Endothelial cell of hepatic sinusoid (primary cell): ENCODE data around the gene IQGAP2.
"Not testable (repeated sequence)": the region's sequence is repeated elsewhere in the genome, so short reads cannot be mapped to it uniquely, and the experiment has no call there.

ENCODE experiments used
- in situ Hi-C: cut with HindIII; loops from 2 replicates; pipeline ENCODE4 v1.10.0; 2017; ENCODE audit warnings: low sequenced_read_pairs

IQGAP2 gene

DNA sequence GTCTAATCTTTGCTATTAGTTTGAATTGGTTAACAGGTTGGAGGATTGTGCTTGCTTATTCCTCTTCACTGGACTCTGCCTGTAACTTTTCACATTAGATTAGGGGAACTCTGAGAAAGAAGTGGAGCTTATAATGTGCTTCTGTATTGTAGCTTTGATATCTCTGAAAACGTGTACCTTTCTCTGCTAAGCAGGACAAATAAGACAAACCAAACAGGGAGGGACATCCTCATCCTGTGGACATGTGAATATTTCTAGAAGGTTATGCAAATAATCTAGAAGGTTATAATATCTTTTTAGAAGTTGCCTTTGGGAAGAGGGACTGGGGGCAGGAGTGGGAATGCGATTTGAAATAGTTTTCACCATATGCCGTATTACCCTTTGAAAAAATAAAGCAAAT, 11.7 kb downstream of the IQGAP2 start:
- in situ Hi-C loops, result no loop called here

DNA sequence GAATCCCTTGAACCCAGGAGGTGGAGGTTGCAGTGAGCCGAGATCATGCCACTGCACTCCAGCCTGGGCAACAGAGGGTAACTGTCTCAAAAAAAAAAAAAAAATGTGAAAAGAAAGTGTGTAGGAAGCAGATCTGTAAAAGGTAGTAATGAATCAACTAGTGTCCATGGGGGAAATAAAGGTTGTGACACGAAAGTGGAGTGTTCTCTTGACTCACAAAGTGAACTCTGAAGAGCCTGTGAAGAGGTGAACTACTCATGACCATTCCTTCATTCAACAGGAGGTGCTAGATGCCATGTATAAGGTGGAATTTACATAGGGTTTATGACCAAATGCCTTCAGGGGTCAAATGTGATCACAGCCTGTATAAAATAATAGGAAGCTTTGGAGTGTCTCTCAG, 12.8 kb downstream of the IQGAP2 start:
- in situ Hi-C loops, result no loop called here

DNA sequence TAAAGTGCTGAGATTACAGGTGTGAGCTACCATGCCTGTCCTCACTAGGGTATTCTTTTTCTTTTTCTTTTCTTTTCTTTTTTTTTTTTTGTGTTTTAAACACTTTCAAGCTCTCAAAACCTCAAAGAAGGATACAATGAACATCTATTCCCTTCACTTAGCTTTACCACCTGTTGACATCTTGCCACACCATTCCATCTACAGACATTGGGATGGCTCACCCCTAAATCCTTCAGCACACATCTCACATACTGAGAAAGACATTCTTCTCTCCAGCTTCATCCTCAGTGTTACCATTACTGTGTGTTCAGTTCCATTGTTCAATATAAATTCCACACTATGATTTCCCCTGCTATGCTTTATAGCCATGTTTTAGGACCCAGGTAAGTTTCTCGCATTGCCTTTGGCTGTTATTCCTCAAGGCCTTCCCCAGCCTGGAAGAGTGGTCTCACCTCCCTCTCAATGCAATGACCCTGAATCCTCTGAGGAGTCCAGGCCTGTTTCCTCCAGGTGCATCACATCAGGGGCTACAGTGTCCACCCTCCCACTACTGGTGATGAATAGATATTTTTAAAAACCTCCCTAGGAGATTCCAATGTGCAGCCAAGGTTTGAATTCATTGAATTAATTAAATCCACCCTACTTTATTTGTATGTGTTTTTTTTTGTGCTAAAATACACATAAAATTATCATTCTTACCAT, 16.7 kb downstream of the IQGAP2 start:
- in situ Hi-C loops, result no loop called here

- in situ Hi-C loops, result no loop called here
These were observed 19.1 kb downstream of the IQGAP2 start for GRCh38 chr5:76422227-76422626.

DNA sequence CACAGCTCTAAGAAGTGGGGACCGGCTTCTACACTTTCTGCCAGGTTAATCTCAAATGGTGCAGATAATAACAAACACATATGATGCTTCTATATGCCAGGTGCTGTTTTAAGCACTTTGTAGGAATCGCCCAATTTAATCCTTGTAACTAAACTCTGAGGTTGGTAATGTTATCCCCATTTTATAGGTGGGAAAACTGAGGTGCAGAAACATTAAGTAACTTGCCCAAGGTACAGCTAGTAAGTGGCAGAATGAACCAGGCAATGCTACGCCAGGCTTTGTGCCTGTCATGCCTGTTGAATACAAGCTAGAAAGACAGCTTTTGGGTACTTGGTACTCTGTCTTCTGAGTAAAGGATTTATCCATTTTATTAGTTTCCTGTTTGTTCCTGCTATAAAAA, 19.7 kb downstream of the IQGAP2 start:
- in situ Hi-C loops, result no loop called here

DNA sequence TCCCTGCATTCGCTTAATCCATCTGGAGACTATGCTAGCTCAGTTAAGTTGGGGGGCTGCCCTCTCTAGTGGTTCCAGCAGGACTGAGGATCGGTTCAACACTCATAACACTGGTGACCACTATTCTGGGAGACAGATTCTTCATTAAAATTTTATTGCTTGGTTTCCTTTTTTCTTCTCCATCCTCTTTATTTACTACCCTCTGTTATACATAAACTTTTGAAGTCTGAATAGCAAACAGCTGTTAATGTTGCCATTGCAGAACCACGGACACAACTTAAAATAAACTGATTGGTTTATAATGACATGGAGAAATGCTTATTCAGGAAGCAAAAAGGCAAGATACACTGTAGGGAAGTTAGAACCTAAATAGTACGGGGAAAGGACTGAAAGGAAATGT, 22.1 kb downstream of the IQGAP2 start:
- in situ Hi-C loops, result no loop called here

DNA sequence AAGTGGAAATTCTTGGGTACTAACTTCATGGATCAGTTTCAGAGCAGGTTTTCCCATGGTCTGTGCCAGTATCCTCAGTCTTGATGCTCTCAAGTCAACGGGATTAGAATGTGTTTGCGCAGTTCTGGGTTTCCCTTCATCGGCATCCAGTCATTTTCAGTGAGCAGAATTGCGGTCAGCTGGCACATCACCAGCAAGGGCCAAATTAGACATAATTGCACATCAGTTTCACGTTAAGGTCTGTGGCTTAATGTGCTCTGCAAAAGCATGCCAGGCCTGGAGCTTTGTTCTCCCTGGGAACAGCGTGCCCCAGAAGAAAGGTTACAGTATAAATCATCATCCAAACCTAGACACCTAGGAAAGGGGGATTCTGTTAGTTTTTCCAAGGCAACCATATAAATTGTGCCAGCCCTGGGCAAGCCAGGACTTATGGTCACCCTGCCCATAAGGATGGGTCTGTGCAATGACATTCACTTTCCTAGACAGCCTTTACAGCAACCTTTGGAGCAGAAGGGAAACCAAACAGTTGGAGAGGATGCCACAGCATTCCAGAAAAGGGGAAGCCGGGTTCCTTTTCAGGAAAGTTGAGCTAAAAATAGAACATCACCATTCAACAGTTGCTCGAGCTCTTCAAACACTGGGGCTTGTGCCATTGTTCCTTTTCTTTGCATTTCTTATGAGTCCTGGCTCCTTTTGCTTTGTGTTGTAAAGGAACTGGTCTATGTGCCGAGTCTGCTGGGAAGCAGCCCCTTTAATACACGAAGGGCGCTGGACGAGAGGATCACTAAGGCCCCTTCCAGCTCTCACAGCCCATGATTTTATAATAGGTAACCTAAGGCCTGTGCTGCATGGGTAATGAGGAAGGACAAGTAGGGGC, 23.1 kb downstream of the IQGAP2 start:
- in situ Hi-C loops, result no loop called here

GRCh38 chr5:76427206-76428140, 24.4 kb downstream of the IQGAP2 start:
- in situ Hi-C loops, result no loop called here

DNA sequence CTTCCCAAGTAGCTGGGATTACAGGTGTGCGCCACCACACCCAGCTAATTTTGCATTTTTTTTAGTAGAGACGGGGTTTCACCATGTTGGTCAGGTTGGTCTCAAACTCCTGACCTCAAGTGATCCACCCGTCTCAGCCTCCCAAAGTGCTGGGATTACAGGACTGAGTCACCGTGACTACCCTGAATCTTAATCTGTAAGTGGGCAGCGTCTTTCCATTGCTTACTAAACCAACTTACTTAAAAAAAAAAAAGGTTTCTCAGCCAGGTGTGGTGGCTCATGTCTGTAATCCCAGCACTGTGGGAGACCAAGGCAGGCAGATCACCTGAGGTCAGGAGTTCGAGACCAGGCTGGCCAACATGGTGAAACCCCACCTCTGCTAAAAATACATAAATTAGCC, 25.5 kb downstream of the IQGAP2 start:
- in situ Hi-C loops, result not testable (repeated sequence)

GRCh38 chr5:76433261-76433660, 30.2 kb downstream of the IQGAP2 start:
- in situ Hi-C loops, result no loop called here

DNA sequence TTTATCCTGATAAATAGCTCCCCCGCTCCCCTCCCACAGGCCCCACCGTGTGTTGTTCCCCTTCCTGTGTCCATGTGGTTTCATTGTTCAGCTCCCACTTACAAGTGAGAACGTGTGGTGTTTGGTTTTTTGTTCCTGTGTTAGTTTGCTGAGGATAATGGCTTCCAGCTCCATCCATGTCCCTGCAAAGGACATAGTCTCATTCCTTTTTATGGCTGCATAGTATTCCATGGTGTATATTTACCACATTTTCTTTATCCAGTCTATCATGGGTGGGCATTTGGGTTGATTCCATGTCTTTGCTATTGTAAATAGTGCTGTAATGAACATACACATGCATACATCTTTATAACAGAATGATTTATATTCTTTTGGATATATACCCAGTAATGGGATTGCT, 34.4 kb downstream of the IQGAP2 start:
- in situ Hi-C loops, result not testable (repeated sequence)

- in situ Hi-C loops, result no loop called here
These were observed 34.9 kb downstream of the IQGAP2 start for GRCh38 chr5:76438025-76438424.

DNA sequence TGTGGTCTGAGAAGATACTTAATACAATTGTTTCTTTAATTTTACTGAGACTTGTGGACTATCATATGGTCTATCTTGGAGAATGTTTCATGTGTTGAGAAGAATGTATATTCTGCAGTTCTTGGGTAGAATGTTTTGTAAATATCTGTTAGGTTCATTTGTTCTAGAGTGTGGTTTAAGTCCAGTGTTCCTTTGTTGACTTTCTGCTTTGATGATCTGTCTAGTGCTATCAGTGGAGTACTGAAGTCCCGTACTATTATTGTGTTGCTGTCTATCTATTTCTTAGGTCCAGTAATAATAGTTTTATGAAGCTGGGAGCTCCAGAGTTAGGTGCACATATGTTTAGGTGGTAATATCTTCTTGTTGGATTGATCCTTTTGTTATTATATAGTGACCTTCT, 36.1 kb downstream of the IQGAP2 start:
- in situ Hi-C loops, result no loop called here

DNA sequence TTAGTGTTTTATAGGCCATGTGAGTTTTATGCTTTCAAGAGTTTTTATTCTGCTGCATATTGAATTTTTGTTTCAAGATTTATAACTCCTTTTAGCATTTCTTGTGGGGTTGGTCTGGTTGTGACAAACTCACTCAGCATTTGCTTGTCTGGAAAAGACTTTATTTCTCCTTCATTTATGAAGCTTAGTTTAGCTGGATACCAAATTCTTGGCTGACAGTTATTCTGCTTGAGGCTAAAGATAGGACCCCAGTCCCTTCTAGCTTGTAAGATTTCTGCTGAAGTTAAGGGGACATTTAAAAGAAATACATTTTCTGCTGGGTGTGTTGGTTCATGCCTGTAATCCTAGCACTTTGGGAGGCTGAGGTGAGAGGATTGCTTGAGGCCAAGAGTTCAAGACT, 36.8 kb downstream of the IQGAP2 start:
- in situ Hi-C loops, result no loop called here

DNA sequence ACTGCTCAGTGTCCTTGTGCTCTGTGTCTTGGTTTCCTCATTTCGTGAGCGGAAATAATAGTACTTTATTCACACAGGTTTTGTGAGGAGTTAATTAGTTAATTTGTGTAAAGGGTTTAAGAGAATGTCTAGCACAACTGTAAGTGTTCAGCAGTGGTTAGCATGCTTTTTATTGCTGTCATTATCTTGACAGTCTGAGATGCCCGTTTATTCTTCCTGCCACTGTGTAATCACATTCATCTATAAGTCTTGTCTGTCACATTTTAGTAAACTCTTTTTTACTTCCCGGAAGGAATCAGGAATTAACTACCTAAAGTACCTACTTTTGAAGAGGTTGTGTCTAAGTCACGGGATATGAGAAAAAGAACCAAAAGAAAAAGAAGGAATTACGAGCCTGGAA, 38.0 kb downstream of the IQGAP2 start:
- in situ Hi-C loops, result no loop called here

DNA sequence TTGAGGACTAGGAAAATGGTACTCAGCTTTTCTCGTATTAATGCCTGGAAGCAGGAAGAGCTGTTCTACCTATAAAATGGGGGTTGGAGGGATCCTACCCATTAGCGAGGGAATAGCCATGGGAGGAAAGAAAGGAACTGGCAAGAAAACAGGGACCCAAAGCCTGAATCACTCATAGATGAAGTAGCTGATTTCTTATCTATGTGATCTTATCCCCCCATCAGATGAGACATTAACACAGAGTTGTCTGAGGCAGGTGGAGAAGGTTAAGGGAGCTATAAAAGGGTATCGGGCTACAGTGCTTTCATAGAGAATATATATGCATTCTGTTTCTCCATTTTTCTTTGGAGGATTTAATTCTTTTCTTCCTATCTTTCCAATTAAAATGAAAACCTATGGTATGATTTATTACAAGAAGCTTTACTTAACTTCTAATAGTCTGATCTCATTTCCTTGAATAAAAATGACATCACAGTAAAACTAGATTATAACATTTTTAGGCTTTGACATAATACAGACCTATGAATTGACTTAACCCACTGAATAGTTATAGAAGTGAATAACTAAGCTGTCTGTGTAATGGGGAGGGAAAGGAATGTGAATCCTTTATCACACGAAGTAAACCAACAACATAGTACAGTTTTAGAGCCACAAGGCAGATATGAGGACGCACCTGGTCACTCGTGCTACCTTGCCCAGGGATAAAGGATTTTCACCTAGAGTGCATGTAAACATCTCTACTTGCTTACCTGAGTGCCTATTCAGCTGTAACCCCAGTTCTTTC, 39.0 kb downstream of the IQGAP2 start:
- in situ Hi-C loops, result no loop called here

DNA sequence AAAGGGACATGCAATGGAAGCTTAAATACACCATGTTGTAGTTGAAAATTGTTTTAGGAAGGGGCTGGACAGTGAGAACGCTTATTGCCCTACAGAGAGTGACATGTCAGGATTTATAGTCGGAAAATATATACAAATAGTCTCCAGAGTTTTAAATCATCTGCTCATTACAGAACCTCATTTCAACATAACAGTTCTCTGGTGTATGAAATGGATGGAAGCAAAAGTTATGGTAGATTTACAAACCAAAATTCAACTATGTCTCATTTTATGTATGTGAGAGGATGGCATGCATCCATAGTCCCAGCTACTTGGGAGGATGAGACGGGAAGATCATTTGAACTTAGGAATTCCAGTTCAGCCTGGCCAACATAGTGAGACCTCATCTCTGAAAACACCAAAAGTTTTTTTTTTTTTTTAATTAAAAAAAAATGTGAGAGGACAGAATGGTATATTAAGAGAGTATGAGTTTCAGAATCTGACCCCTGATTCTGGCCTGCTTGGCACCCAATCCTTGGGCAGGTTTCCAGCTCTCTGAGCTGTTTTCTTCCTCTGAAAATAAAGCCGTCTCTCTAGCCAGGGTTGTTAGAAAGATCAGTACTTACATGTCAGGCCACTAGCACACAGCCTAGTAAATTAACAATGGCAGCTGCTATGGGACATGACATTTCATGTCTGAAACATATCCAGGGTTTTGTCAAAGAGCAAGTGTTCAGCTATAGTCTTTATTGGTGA, 40.1 kb downstream of the IQGAP2 start:
- in situ Hi-C loops, result no loop called here

DNA sequence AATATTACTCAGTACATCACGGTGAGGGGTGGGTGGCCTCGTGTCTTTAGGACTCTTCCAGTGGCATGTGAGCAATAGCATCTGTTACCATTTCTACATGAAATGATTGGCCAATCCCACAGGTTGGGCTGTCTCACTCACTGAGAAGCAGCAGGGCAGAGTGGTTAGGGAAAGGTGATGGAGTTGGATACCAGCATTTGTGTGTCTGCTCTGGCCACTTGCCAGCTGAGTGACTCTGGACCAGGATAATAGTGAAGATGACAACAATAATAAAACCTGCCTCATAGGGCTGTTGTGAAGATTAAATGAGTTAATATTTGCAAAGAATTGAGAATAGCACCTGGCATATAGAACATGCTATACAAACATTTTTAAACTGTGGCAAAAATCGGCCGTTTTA, 42.0 kb downstream of the IQGAP2 start:
- in situ Hi-C loops, result no loop called here

- in situ Hi-C loops, result no loop called here
These were observed 42.7 kb downstream of the IQGAP2 start for GRCh38 chr5:76445830-76446229.

DNA sequence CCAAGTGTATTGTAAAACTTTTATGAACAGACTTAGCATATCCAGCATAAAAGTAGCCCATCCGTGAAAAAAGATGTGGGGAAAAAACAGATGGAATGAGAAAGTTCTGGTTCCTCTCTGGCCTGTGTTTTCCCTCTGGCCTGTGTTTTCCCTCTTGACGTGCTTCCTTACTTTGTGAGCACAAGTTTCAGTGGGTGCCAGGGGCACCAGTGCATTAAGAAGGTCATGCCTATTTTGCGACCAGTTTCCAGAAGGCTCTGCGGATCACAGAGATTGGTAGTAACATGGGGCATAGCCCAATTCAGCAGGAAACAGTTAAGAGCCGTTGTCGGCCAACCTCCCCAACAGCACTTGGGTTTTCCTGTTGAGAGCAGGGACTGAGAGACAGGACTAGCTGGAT, 43.7 kb downstream of the IQGAP2 start:
- in situ Hi-C loops, result no loop called here
